Measurements from ENCODE around the gene GJD2.

DNA sequence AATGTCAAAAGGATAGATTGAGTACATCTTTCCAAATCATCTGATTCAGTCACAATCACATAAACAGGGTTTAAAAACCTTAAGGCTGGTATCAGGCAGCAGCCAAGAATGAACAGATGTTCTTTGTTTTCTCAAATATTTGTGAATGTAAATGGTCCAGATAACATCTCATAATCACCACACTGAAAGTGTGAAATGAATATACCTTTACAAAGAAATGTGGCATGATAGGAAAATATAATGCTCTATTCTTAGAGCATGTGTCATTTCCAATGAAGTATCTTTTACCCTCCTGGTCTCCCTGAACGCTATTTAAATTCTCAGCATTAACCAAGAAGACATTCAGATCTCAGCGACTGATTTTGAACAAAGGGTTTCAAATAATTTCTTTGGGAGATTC lies 49.3 kb upstream of the GJD2 start:
- TF ChIP-seq, protein P1, sequence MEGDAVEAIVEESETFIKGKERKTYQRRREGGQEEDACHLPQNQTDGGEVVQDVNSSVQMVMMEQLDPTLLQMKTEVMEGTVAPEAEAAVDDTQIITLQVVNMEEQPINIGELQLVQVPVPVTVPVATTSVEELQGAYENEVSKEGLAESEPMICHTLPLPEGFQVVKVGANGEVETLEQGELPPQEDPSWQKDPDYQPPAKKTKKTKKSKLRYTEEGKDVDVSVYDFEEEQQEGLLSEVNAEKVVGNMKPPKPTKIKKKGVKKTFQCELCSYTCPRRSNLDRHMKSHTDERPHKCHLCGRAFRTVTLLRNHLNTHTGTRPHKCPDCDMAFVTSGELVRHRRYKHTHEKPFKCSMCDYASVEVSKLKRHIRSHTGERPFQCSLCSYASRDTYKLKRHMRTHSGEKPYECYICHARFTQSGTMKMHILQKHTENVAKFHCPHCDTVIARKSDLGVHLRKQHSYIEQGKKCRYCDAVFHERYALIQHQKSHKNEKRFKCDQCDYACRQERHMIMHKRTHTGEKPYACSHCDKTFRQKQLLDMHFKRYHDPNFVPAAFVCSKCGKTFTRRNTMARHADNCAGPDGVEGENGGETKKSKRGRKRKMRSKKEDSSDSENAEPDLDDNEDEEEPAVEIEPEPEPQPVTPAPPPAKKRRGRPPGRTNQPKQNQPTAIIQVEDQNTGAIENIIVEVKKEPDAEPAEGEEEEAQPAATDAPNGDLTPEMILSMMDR (IDR thresholded peaks at IDR 0.05): no peak
- no peak for TF ChIP-seq POLR2A (IDR thresholded peaks at IDR 0.05)
